GM19240 (cell line): Measurements from ENCODE around the gene YTHDF1.
"Not testable (repeated sequence)": the region's sequence is repeated elsewhere in the genome, so short reads cannot be mapped to it uniquely, and the experiment has no call there.

Source experiments
- DNase-seq: peaks from one replicate; pipeline ENCODE4 v3.0.0; 2011; ENCODE audit warnings: low spot score; ENCODE audit not compliant: insufficient read length

The YTHDF1 gene

GRCh38 chr20:63173552-63174191, 42.3 kb downstream of the YTHDF1 start:
- no peak for DNase-seq

GRCh38 chr20:63172726-63173125, 43.2 kb downstream of the YTHDF1 start:
- no peak for DNase-seq

GRCh38 chr20:63171991-63172390, 43.9 kb downstream of the YTHDF1 start:
- DNase-seq: no peak

- no peak for DNase-seq
Observed at GRCh38 chr20:63169681-63170080, 46.2 kb downstream of the YTHDF1 start.

GRCh38 chr20:63168861-63169260, 47.1 kb downstream of the YTHDF1 start:
- DNase-seq: no peak

- no peak for DNase-seq
Observed at GRCh38 chr20:63167918-63168520, 47.9 kb downstream of the YTHDF1 start.

GRCh38 chr20:63167026-63167917, 48.7 kb downstream of the YTHDF1 start:
- DNase-seq: no peak

GRCh38 chr20:63166193-63167020, 49.5 kb downstream of the YTHDF1 start:
- DNase-seq: no peak

- DNase-seq: no peak
Observed at GRCh38 chr20:63165356-63166192, 50.4 kb downstream of the YTHDF1 start.

GRCh38 chr20:63164484-63165355, 51.2 kb downstream of the YTHDF1 start:
- no peak for DNase-seq

- DNase-seq: no peak
Observed at GRCh38 chr20:63163596-63164483, 52.1 kb downstream of the YTHDF1 start.

- no peak for DNase-seq
Observed at GRCh38 chr20:63163171-63163570, 52.8 kb downstream of the YTHDF1 start.

GRCh38 chr20:63162206-63162795, 53.6 kb downstream of the YTHDF1 start:
- no peak for DNase-seq

- no peak for DNase-seq
Observed at GRCh38 chr20:63161176-63161651, 54.7 kb downstream of the YTHDF1 start.

GRCh38 chr20:63160641-63161175, 55.2 kb downstream of the YTHDF1 start:
- DNase-seq: no peak

- DNase-seq: no peak
Observed at GRCh38 chr20:63159826-63160640, 55.9 kb downstream of the YTHDF1 start.

GRCh38 chr20:63159251-63159650, 56.7 kb downstream of the YTHDF1 start:
- not testable (repeated sequence) for DNase-seq
